MCF 10A (cell line): ENCODE measurements around the gene NACC2. TPM values are rescaled to one million over a fixed set of nuclear protein-coding genes. Genes with fewer than 3 reads are reported as not detected.

Experiments
- BruUV-seq: library from RNA; stranded (reverse); fragments of 400-500 nt; replicated peaks from 2 replicates; lab custom pipeline; 2021; lab: Mats Ljungman, UMichigan
- CTCF ChIA-PET: fragments of 300-600 bp; sonication (Branson Sonifier 250); formaldehyde crosslinking; extraction: SDS; loops from one replicate; lab custom pipeline; 2021; ENCODE audit warnings: antibody characterized with exemption, inconsistent platforms; lab: Yijun Ruan, JAX
- POLR2A ChIA-PET: fragments of 300-600, 350-650 bp; sonication (Branson Sonifier 250); formaldehyde crosslinking; extraction: SDS; loops from one replicate; lab custom pipeline; 2020; ENCODE audit warnings: antibody characterized with exemption, inconsistent platforms; lab: Yijun Ruan, JAX
- DNase-seq: peaks from one replicate; pipeline ENCODE4 v3.0.0-alpha.2; 2018; ENCODE audit not compliant: unreplicated experiment
- H3K27ac Mint-ChIP-seq: one replicate; pipeline ENCODE4 v1.8.0; 2022; ENCODE audit warnings: mild to moderate bottlenecking, low read depth, mixed read lengths; ENCODE audit not compliant: unreplicated experiment
- H3K27me3 Mint-ChIP-seq: one replicate; pipeline ENCODE4 v1.8.0; 2022; ENCODE audit warnings: mixed read lengths; ENCODE audit not compliant: insufficient read depth, unreplicated experiment
- H3K36me3 Mint-ChIP-seq: one replicate; pipeline ENCODE4 v1.8.0; 2022; ENCODE audit warnings: mild to moderate bottlenecking, moderate library complexity, mixed read lengths; ENCODE audit not compliant: insufficient read depth, unreplicated experiment
- H3K4me1 Mint-ChIP-seq: one replicate; pipeline ENCODE4 v1.8.0; 2022; ENCODE audit warnings: mixed read lengths; ENCODE audit not compliant: insufficient read depth, unreplicated experiment
- H3K4me3 Mint-ChIP-seq: one replicate; pipeline ENCODE4 v1.8.0; 2022; ENCODE audit warnings: mild to moderate bottlenecking, moderate library complexity, mixed read lengths; ENCODE audit not compliant: unreplicated experiment
- H3K9me3 Mint-ChIP-seq: one replicate; pipeline ENCODE4 v1.8.0; 2022; ENCODE audit warnings: mixed read lengths; ENCODE audit not compliant: unreplicated experiment
- CTCF ChIP-seq: fragments of 200-600 bp; IDR thresholded peaks from one replicate; pipeline ENCODE4 v1.8.0; 2022; ENCODE audit warnings: antibody characterized with exemption, mild to moderate bottlenecking; ENCODE audit not compliant: unreplicated experiment
- intact Hi-C: fragments of 100-400 bp; cut with micrococcal nuclease; formaldehyde crosslinking; loops from 2 replicates; pipeline ENCODE4 v1.14.1; 2022
- total RNA-seq: library from RNA; stranded (reverse); gene quantifications from 2 replicates; pipeline ENCODE4 v1.2.3, GENCODE V29; 2022

NACC2 gene
- total RNA-seq, 1 experiment from 2014 or later: 16.5 TPM

GRCh38 chr9:136142859-136143214, 47.7 kb upstream of the NACC2 start:
- no peak overlapping the region for H3K27ac Mint-ChIP-seq
- H3K27me3 Mint-ChIP-seq: no peaks in the 10 kb centered on the region
- ChIA-PET CTCF (no interaction called here), POLR2A (no interaction called here)
- BruUV-seq: no TSS peak
- H3K4me3 Mint-ChIP-seq: no peak overlapping the region
- TF ChIP-seq CTCF: no peak
- H3K4me1 Mint-ChIP-seq: no peaks in the 10 kb centered on the region
- DNase-seq: no peak
- no peaks in the 10 kb centered on the region for H3K9me3 Mint-ChIP-seq
- H3K36me3 Mint-ChIP-seq: no peaks in the 10 kb centered on the region
- intact Hi-C loops: loop anchor here (10.0 kb wide), 1 partner anchor 142 kb away; no protein-coding TSS in a partner anchor

GRCh38 chr9:136142414-136142796, 47.3 kb upstream of the NACC2 start:
- Mint-ChIP-seq H3K27me3 (no peaks in the 10 kb centered on the region), H3K4me1 (no peaks in the 10 kb centered on the region), H3K4me3 (no peak overlapping the region), H3K9me3 (no peaks in the 10 kb centered on the region), H3K36me3 (no peaks in the 10 kb centered on the region), H3K27ac (no peak overlapping the region)
- no peak for DNase-seq
- intact Hi-C loops: loop anchor here (10.0 kb wide), 1 partner anchor 142 kb away; no protein-coding TSS in a partner anchor
- CTCF ChIA-PET: no interaction called here
- POLR2A ChIA-PET: no interaction called here
- no peak for TF ChIP-seq CTCF
- BruUV-seq: no TSS peak

- no peak for TF ChIP-seq CTCF
- ChIA-PET CTCF (interaction anchor here (0.7 to 1.5 kb wide), 2 partner anchors 175 to 545 kb away, joined by 3 read pairs; no protein-coding TSS in a partner anchor), POLR2A (no interaction called here)
- DNase-seq: no peak
- no peaks in the 10 kb centered on the region for H3K9me3 Mint-ChIP-seq
- H3K4me3 Mint-ChIP-seq: no peak overlapping the region
- no peak overlapping the region for H3K27ac Mint-ChIP-seq
- H3K36me3 Mint-ChIP-seq: no peaks in the 10 kb centered on the region
- no peaks in the 10 kb centered on the region for H3K4me1 Mint-ChIP-seq
- H3K27me3 Mint-ChIP-seq: no peaks in the 10 kb centered on the region
- intact Hi-C loops: loop anchor here (10.0 kb wide), 1 partner anchor 143 kb away; no protein-coding TSS in a partner anchor
- no TSS peak for BruUV-seq
Measured at GRCh38 chr9:136141682-136142413, 46.8 kb upstream of the NACC2 start.

GRCh38 chr9:136140966-136141365, 45.9 kb upstream of the NACC2 start:
- no peak for DNase-seq
- TF ChIP-seq CTCF: no peak
- no peak overlapping the region for H3K4me3 Mint-ChIP-seq

More at GRCh38 chr9:136140966-136141365, 45.9 kb upstream of the NACC2 start:
- H3K27ac Mint-ChIP-seq: no peak overlapping the region
- intact Hi-C loops: loop anchor here (10.0 kb wide), 1 partner anchor 144 kb away; no protein-coding TSS in a partner anchor
- no peaks in the 10 kb centered on the region for H3K4me1 Mint-ChIP-seq
- ChIA-PET CTCF (interaction anchor here (0.7 to 1.5 kb wide), 2 partner anchors 174 to 545 kb away, joined by 3 read pairs; no protein-coding TSS in a partner anchor), POLR2A (no interaction called here)
- H3K9me3 Mint-ChIP-seq: no peaks in the 10 kb centered on the region
- no TSS peak for BruUV-seq
- H3K36me3 Mint-ChIP-seq: no peaks in the 10 kb centered on the region
- no peaks in the 10 kb centered on the region for H3K27me3 Mint-ChIP-seq
